Activated CD4-positive, alpha-beta T cell treated with anti-CD3 and anti-CD28 coated beads for 24 hours (primary cell): ENCODE data around the gene RNF182.
"Not testable (repeated sequence)": the region's sequence is repeated elsewhere in the genome, so short reads cannot be mapped to it uniquely, and the experiment has no call there.

Experiments
- DNase-seq, 2 donors: peaks; one replicate each; pipeline ENCODE4 v3.0.0-alpha.2; 2020; ENCODE audit warnings: low read depth in 2 of 2

Gene RNF182

DNA sequence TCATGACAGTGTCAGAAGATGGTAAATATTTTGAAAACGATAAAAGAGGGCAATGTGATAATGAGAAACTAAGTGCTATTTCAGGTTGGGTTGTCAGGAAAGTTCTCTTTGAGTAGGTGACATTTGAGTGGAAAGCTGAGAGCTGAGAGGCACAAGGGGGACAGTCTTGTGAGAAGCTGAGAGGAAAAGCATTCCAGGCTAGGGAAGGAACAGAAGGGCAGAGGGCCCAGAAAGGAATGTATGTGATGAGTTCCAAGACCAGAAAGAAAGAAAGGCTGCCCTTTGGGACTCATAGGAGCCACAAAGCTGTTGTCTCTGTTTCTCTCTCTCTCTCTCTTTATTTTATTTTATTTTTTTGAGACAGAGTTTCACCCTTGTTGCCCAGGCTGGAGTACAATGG is 7.6 kb upstream of the RNF182 start:
- no peak for DNase-seq

DNA sequence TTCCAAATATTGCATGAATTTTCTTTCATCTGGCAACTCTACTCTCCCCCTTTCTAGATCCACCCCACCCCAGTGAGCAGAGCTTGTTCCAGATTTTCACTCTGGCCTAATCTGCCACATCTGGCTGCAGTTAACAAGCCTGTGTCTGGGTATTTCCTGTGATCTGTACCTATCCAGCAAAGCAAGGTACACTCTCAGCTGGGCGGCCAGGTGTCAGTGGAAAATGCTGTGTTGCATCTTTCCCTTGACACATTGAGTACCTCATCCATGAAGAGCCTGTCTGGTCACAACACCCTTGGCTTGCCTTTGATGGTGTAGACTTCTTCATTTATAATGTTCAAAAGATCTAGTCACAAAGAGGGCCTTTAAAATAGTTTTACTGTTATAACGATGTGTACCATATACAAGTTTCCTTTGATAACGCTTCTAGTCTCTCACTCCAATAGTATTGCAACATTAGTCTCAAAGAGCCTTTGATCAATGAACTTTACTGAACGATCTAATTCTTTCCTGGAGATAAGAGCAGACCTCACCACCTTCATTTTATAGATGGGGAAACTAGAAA is 6.0 kb upstream of the RNF182 start:
- no peak for DNase-seq

DNA sequence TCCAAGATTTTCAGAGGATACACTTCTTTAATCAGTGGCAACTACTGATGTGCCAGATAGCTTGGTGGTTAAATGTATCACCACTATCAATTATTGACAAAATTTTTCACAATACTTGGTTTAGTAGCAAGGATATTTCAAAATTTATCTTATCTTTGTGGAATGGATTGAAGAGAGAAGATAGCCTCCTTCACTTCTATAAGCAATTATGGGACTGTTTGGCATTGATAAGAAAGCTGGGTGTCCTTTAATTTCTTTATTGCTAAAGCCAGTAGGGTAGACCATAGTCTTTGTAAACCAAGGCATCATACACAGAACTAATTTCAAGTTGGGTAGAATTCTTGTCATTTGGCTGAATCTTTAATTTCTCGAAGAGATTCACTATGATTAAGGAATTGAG is 4.9 kb upstream of the RNF182 start:
- no peak for DNase-seq

DNA sequence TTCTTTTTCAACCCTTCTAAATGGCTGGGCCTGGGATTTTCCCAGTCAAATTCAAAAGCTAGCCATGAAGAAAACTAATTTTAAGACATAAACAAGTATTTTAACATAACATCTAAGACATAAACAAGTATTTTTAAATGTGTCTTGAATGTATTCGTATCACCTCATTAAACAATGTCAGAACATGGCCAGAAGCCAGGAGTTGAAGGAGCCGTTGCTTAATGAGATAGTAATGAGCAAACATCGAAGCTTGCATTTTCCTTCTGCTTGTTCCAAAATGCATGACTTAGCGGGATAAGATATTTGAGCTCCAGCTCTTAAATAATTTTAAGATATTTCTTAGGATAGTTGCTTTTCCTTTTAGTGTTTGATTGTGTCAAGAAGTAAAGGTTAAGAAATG is 4.2 kb upstream of the RNF182 start:
- no peak for DNase-seq

DNA sequence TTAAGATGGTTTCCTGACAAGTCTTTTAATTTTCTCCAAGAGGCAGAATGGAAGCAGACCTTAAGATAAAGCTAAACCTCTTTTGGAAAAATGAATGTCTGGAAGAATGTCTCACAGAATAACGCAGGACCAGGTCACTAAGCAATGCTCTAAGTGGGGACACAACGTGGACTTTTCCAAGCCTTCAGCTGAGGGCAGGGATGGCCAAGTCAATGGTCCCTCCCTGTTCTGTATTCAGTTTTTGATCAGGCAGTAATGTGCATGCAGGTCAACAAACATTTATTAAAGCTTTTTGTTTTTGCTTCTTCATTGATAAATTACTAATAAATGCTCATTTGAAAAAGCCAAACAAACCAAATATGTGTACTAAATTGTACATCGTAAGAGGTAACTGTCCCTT is 2.0 kb upstream of the RNF182 start:
- DNase-seq: no peak

DNA sequence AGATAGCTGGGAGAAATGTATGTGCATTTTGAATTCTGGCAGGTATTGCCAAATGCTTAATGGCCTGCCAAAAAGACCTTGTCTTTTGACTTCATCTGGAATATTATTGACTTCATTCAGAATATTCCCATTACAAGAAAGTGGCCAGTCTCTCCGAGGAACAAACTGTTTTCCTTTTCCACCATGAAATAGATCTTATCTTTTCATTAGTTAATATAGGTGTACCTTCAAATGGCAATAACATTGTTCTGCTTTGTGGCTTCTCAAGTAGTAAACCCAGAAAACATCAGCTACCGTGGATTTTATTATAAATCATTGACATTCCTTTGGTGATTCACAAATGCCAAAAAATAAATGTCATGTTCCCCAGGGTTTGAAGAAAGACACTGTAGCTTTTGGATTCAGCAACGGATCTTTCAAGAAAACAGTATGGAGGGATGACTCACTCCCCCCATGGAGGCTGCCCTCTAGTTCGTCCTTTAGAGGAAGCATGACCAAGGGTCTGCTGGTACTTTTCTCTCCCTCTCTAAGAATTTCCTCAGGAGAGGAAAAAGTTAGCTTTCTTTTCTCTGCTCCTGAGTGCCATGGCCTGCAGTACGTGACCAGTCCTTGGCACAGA is 1.1 kb upstream of the RNF182 start:
- DNase-seq: no peak

DNA sequence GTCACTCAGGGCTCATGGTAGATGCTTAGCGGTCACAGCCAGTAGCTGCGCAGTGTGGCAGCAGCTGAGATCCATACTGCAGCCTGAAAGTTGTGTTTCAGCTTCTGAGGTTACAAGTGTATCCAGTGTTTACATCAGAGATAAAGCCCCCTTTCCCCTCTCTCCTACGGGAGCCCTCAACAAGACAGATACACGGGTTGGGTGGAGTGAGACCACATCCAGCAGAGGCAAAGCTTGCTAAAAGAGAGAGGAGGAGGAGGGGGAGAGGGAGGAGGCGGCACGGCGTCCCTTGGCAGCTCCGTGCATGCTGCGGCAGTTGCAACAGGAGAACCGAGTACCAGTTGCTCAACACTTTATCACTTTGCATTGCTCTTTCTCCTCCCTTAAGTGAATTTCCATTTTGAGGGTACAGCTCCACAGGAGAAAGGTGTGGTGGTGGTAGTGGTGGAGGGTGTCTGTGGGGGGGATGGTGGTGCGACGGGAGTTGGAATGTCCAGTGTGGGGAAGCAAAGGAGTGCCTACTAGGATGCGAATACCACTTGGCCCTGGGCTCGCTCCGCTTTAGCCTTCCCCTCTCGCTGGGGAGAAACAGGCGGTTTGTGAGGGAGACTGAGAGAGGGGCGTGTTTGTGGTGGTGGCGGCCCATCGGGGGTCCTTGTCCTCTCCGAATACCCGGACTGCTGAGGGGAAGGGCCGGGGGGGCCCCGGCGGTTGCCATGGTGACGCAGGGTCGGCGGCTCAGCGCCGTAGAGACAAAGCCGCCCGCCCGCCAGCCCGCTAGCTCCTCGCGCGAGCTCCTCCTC is 405 bp upstream of the RNF182 start:
- peak in 1 of 2 donors; percentile 31 for DNase-seq

DNA sequence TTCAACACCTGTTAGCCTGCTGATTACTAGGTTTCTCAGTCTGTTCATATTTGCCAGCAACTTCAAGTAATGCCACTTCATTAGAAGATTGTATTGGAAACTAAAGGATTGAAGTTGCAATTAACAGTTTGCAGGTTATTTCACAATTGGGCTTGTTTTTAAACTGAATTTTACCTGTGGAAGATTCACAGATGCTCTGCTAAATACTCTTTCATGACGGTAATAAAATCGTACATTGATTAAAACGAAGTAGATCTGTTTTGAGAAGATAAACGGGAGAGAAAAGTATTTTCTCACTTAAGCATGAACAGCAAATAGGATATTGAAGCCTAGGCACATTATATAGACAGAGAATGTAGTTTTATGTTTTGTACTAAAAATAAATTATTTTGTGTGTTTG is 1.6 kb downstream of the RNF182 start:
- no peak for DNase-seq

DNA sequence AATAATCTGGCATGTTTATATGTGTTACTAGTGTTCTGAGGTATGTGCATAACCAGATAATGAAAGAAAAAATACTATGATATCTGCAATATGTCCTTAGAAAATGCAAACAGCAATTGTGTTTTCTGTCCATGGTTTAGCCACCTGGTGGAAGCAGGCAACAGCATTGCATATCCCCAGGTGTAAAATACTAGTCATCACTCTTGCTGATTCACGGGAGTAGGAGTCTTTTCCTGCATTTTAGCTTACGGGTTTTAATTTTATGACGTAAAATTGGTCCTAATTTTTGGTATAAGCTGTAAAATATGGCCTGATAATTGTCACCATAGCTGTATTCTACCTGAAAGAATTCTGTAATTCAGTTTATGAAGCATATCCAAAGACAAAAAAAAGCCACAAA is 2.5 kb downstream of the RNF182 start:
- no peak for DNase-seq

DNA sequence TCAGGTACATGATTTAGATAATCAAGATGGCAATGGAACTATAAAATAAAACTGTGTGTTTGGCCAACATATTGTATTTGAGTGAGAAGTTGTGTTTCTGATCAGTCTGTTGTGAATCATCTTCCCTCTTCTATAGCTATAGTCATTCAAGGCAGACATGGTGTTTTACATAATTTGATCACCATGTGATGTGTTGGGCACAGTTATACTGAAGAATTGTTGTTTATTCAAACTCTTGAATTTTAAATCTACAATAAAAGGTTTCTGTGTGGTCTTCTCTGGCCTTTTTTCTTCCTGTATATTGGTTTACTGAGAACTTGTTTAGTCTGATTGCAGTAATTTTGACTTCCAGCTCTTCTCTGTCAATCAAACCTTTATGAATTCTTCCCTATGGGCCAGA is 4.4 kb downstream of the RNF182 start:
- no peak for DNase-seq

DNA sequence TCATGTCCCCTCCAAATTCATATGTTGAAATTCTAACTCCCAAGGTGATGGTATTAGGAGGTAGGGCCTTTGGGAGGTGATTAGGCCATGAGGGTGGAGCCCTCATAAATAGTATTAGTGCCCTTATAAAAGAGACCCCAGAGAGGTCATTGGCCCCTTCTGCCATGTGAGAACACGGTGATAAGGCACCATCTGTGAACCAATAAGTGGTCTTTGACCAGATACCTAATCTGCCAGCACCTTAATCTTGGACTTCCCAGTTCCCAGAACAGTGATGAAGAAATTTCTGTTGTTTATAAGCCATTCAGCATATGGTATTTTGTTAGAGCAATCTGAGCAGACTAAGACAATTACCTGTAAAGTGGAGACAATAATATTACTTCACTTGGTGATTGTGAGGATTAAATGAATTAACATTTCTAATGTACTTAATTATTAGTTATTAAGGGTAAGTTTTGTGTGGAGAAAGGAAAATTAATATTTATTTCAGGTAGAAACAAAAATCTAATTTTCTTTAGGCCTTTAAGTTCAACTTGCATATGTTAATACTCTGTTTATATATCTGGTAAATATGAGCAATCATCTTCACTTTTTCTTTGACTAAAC is 7.1 kb downstream of the RNF182 start:
- DNase-seq: no peak

DNA sequence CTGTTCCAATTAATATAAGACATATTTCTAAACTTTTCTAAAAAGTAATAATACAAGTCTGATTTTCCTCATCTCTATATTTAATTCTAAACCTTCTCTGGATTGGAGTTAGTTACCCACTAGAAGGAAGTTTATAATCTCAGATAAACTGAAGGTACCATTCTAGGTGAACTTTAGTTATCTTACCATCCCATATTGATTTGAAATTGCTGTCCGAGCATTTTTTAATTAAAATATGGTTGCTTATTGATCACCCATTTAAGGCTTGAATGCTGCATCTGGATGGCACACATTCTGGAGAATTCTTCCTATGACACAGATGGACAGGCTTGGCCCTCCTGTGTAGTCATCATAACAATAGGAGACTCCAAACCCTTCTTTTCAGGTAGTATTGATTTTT is 8.0 kb downstream of the RNF182 start:
- DNase-seq: no peak

DNA sequence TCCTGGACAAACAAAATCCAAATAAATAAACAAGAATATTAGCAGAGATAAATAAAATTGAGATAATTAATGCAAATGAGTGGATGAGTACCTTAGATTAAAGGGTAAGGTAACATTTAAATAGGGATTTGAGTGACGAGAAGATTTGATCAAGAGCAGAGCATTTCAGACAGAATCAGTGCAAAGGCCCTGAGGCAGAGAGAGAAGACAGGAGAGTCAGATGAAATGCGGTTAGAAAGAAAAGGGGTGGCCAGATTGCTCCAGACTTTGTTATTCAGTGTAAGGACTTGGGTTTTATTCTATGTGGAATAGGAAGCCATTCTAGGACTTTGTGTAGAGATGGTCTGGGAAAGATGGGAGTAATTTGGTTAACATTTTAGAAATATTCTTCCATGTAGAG is 10.0 kb downstream of the RNF182 start:
- no peak for DNase-seq

DNA sequence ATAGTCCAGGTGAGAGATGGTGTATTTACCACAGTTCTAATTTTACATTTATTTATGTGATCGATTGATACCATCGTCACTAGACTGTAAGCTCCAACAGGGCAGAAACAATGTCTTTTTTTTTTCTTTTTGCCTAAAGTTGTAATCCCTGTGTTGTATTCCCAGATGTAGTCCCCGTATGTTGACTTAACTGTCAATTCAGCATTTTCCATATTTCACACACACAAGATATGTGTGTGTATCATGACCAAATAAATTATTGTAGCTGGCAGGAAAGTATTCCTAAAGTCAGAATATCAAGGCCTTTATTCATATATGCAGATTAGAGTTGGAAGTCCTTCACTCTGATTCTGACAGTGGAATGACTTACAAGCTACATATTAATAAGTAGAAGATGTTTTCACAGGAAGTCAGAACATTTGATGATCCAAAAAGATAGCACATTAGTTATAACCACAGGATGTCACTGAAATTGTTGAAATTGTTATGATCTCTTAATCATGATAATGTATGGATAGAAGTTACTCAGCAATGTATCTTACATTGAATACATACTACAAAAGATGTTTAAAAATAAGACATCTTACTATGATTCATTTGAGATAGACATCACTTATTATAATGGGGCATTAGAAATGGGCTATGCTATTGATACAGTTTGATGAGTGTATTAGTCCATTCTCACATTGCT is 10.6 kb downstream of the RNF182 start:
- DNase-seq: no peak

DNA sequence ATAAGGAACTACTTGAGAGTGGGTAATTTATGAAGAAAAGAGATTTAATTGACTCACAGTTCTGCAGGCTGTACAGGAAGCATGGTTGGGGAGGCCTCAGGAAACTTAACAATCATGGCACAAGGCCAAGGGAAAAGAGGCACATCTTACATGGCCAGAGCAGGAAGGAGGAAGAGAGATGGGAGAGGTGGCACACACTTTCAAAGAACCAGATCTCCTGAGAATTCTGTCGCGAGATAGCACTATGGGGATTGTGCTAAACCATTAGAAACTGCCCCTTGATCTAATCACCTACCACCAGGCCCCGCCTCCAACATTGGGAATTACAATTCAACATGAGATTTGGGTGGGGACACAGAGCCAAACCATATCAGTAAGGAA is 11.1 kb downstream of the RNF182 start:
- DNase-seq: not testable (repeated sequence)

DNA sequence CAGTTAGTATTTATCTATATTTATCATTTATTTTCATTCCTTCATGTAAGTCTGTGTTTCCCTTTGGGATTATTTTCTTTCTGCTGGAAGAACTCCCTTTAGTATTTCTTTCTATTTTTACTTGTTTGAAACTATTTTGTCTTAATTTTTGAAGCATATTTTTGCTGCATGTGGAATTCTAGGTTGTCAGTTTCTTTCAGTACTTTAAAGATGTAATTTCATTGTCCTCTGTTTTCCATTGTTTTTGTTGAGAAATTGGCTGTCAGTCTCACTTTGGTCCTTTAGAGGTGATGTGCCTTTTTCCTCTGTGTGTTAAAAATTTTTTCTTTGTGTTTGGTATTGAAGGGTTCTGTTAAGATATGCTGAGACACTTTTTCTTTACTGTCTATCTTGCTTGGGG is 17.1 kb downstream of the RNF182 start:
- no peak for DNase-seq

DNA sequence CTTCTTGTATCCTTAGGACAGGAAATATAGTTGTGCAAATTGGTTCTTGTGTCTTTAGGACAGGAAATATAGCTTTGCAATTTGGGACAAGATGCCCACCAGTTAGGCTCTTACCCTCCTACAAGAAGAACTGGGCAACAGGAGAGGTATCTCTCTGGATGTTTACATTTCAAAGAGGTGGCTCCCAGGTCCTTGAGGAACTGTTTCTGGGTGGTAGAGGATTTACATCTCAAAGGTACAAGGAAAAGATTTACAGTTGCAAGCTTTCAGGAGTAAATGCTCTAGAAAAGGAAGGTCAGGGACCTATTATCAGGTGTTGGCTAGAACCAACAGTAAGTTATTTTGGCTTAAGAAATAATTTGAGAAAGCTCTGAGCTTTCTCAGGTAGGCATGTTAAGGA is 19.2 kb downstream of the RNF182 start:
- DNase-seq: no peak

DNA sequence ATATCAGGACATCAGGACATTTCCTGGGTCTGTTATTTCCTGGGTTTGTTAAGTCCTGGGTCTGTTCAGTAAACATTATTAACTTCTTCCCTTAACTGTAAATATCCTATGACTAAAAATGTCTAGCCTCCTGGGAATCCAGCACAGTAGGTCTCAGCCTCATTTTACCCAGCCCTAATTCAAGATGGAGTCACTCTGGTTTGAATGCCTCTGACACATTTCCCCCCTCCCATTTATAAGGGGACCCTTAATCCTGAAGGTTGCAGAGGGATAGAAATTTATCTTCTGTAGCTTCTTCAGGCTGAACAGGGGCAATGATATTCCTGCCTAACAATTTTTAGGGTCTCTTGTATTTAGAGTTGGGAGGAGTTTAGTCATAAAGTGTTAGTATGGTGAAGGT is 21.8 kb downstream of the RNF182 start:
- DNase-seq: no peak

DNA sequence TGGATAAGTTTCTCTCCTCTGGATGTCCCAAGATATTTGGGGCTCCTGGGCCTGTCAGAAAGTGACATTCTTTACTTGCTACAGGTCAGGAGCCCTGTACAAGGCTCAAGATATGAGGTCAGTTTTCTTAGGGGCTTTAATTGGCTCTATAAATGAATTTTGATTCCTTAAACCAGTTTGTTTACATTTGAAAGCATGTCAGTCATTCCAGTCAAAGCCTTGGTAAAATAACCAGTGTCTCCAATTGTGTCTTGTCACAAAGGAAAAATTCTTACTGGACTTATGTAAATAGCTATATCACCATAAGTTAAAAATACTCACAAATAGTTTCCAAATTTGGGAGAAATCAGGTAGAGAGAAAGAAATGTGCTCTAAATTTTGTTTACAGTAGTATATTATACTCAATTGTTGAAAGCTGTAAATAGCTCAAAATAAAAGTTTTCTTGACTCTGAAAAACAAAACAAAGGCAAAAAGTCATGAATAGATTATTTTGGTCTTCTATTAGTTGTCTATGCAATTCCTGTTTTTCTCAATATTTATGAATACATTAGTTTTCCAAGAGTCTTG is 22.9 kb downstream of the RNF182 start:
- DNase-seq: no peak

DNA sequence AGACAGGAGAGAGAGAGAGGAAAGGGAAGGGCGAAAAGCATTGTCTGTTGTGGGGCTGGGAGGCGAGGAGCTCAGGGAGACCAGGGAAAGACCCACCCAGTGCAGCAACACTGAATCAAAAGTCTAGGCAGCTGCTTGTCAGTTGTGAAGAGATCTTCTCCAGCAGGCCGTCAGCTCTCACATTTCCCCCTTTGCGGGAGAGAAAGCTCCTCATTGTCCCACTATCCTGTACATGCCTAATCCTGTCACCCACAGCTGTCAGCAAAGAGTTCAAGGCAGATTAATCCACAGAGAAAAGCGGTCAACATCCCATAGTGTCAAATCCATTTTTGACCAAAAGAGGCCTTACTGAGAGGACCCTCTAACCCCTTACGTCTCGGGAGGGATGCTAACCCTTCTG is 27.3 kb downstream of the RNF182 start:
- DNase-seq: no peak

DNA sequence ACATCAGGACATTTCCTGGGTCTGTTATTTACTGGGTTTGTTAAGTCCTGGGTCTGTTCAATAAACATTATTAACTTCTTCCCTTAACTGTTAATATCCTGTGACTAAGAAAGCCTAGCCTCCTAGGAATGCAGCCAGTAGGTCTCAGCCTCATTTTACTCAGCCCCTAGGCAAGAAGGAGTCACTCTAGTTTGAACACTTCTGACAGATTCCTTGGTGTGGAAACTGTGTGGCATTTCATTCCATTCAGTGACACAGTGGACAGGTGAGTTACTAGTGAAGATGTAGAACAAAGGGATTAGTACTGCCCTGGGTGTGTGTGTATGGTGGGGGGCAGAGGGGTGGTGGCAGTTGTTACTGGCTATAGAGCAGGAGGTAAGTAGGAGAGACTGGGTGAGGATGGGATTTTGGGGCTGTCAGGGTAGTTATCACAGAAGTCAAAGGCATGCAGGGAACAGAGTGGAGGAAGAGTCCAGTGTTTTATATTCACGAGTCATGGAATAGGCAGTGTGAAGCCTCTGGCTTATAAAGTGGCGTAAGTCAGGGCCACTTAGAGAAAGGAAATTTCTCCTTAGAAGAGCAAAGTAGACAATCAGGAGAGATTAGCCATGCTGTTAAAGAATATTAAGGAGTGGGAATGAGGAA is 28.4 kb downstream of the RNF182 start:
- DNase-seq: no peak
